Muscle of leg (tissue), 11 donors: ENCODE measurements around the gene PIAS1. TPM values are rescaled to one million over a fixed set of nuclear protein-coding genes. Genes with fewer than 3 reads are reported as not detected.
"Not testable (repeated sequence)": the region's sequence is repeated elsewhere in the genome, so short reads cannot be mapped to it uniquely, and the experiment has no call there.

Source experiments
- DNase-seq: peaks from one replicate; pipeline ENCODE4 v3.0.0; 2013
- H3K27ac ChIP-seq: one replicate; pipeline ENCODE4 v1.5.1; 2013; ENCODE audit warnings: mild to moderate bottlenecking, low read length, control low read depth
- H3K27me3 ChIP-seq: one replicate; pipeline ENCODE4 v1.6.1; 2013; ENCODE audit warnings: low read length; ENCODE audit not compliant: control insufficient read depth, insufficient read depth
- H3K36me3 ChIP-seq: one replicate; pipeline ENCODE4 v1.6.1; 2013; ENCODE audit warnings: low read length; ENCODE audit not compliant: control insufficient read depth, insufficient read depth
- H3K4me1 ChIP-seq: one replicate; pipeline ENCODE4 v1.6.1; 2013; ENCODE audit warnings: low read length; ENCODE audit not compliant: control insufficient read depth, insufficient read depth
- H3K4me3 ChIP-seq: one replicate; pipeline ENCODE4 v1.5.1; 2013; ENCODE audit warnings: low read length, control low read depth
- H3K9me3 ChIP-seq: replicated peaks from 2 replicates; pipeline ENCODE4 v1.6.1; 2013; ENCODE audit warnings: low read depth, low read length; ENCODE audit not compliant: control insufficient read depth
- WGBS: methylation state at CpG from one replicate; pipeline ENCODE4 v1.1.5; 2013; ENCODE audit warnings: missing lambda C conversion rate; ENCODE audit not compliant: insufficient coverage; 5-methylcytosine and 5-hydroxymethylcytosine counted together
- polyA plus RNA-seq, 8 donors: library from polyadenylated mRNA; unstranded; fragments of 120-200 nt; gene quantifications; one replicate each; pipeline versions ENCODE4 v1.2.1 to v1.2.3, GENCODE V29; 2013; ENCODE audit warnings: inconsistent platforms in 1 of 8, low replicate concordance in 1 of 8; ENCODE audit not compliant: insufficient read length in 8 of 8, insufficient read depth in 1 of 8
- total RNA-seq: library from RNA; stranded (reverse); fragments of 120-200 nt; gene quantifications from one replicate; pipeline ENCODE4 v1.2.4, GENCODE V29; 2013

PIAS1 gene
- total and polyA plus RNA-seq, 9 donors = 18.8 to 31.9 (median 24.2) TPM

DNA sequence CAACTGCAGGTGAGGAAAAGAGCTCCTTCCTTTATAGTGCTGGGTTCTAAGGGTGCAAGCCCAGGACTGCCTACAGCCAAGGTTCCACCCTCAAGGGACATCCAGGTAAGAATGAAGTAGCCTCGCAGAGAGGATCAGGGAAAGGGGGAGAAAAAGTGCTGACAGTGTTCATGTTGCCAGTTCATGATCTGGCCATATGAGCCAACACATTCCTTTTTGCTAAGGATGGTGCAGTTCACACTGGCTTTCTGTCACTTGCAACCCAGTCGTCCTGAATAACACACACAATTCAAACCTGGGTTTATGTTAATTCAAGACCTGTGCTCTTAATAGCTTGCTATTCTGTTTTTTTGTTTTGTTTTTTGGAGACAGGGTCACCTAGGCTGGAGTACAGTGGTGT, 166.4 kb downstream of the PIAS1 start:
- Histone ChIP-seq H3K4me1 (no peaks in the 10 kb centered on the region), H3K27me3 (no peaks in the 10 kb centered on the region), H3K4me3 (no peak overlapping the region), H3K9me3 (no peaks in the 10 kb centered on the region), H3K36me3 (peaks cover 13% of the 10 kb centered on the region), H3K27ac (no peak overlapping the region)
- DNase-seq = no peak
- WGBS = no CpG with 5 or more reads among the region's 2 CpGs

DNA sequence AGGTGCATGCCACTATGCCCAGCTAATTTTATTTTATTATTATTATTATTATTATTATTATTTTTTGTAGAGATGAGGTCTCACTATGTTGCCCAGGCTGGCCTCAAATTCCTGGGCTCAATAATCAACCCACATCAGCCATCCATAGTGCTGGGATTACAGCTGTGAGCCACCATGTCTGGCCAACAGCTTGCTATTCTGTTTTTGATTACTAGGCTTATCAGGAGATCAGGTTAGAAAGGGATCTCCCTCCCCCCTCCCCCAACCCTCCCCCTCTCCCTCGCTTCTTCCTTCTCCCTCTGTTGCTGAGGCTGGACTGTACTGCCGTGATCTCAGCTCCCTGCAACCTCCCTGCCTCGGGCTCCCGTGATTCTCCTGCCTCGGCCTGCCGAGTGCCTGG, 166.9 kb downstream of the PIAS1 start:
- WGBS = 92% methylated on average over 4 of the region's 6 CpGs

DNA sequence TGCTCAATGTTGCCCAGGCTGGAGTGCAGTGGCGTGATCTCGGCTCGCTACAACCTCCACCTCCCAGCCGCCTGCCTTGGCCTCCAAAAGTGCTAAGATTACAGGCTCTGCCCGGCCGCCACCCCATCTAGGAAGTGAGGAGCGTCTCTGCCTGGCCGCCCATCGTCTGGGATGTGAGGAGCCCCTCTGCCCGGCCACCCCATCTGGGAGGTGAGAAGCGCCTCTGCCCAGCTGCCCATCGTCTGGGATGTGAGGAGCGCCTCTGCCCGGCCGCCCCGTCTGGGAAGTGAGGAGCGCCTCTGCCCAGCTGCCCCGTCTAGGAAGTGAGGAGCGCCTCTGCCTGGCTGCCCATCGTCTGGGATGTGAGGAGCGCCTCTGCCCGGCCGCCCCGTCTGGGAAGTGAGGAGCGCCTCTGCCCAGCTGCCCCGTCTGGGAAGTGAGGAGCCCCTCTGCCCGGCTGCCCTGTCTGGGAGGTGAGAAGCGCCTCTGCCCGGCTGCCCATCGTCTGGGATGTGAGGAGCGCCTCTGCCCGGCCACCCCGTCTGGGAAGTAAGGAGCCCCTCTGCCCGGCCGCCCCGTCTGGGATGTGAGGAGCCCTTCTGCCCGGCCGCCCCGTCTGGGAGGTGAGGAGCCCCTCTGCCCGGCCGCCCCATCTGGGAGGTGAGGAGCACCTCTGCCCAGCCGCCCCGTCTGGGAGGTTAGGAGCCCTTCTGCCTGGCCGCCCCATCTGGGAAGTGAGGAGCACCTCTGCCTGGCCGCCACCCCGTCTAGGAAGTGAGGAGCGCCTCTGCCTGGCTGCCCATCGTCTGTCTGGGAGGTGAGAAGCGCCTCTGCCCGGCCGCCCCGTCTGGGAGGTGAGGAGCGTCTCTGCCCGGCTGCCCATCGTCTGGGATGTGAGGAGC, 167.7 kb downstream of the PIAS1 start:
- H3K27me3 ChIP-seq, H3K27ac ChIP-seq, H3K4me3 ChIP-seq, H3K4me1 ChIP-seq, DNase-seq, H3K9me3 ChIP-seq: not testable (repeated sequence)
- 84% methylated on average over 44 of the region's 55 CpGs for WGBS
- H3K36me3 ChIP-seq = peaks cover 13% of the 10 kb centered on the region

More for the DNA sequence above, 166.9 kb downstream of the PIAS1 start:
- no peak overlapping the region for H3K27ac ChIP-seq
- no peak for DNase-seq
- no peaks in the 10 kb centered on the region for H3K4me1 ChIP-seq
- H3K4me3 ChIP-seq = no peak overlapping the region
- no peaks in the 10 kb centered on the region for H3K9me3 ChIP-seq
- peaks cover 13% of the 10 kb centered on the region for H3K36me3 ChIP-seq
- H3K27me3 ChIP-seq = no peaks in the 10 kb centered on the region

DNA sequence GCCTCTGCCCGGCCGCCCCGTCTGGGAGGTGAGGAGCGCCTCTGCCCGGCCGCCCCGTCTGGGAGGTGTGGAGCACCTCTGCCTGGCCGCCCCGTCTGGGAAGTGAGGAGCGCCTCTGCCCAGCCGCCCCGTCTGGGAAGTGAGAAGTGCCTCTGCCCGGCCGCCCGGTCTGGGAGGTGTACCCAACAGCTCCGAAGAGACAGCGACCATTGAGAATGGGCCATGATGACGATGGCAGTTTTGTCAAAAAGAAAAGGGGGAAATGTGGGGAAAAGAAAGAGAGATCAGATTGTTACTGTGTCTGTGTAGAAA, 168.3 kb downstream of the PIAS1 start:
- not testable (repeated sequence) for H3K27ac ChIP-seq, DNase-seq, H3K4me3 ChIP-seq, H3K27me3 ChIP-seq, H3K9me3 ChIP-seq, H3K4me1 ChIP-seq
- H3K36me3 ChIP-seq = peaks cover 11% of the 10 kb centered on the region
- 91% methylated on average over 16 of the region's 18 CpGs for WGBS

GRCh38 chr15:68223171-68223570, 169.1 kb downstream of the PIAS1 start:
- WGBS = 90% methylated on average over 5 of the region's 6 CpGs
- DNase-seq = no peak
- Histone ChIP-seq H3K27me3 (no peaks in the 10 kb centered on the region), H3K4me1 (peaks cover 4% of the 10 kb centered on the region), H3K27ac (no peak overlapping the region), H3K9me3 (no peaks in the 10 kb centered on the region), H3K36me3 (peaks cover 8% of the 10 kb centered on the region), H3K4me3 (no peak overlapping the region)

DNA sequence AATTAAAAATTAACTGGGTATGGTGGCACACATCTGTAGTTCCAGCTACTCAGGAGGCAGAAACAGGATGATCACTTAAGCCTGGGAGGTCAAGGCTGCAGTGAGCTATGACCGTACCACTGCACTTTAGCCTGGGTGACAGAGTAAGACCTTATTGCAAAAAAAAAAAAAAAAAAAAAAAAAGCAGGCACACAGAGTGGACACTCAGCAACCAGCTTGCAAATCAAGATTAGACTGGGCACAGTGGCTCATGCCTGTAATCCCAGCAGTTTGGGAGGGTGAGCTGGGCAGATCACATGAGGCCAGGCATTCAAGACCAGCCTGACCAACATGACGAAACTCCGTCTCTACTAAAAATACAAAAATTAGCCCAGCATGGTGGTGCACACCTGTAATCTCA, 170.0 kb downstream of the PIAS1 start:
- H3K4me1 ChIP-seq = peaks cover 12% of the 10 kb centered on the region
- no peak overlapping the region for H3K27ac ChIP-seq
- DNase-seq = no peak
- H3K4me3 ChIP-seq = no peak overlapping the region
- WGBS = no CpG with 5 or more reads among the region's 3 CpGs
- H3K9me3 ChIP-seq = no peaks in the 10 kb centered on the region
- peaks cover 2% of the 10 kb centered on the region for H3K36me3 ChIP-seq
- H3K27me3 ChIP-seq = no peaks in the 10 kb centered on the region

GRCh38 chr15:68224546-68225250, 170.6 kb downstream of the PIAS1 start:
- Histone ChIP-seq H3K27ac (no peak overlapping the region), H3K9me3 (no peaks in the 10 kb centered on the region), H3K36me3 (no peaks in the 10 kb centered on the region), H3K4me3 (no peak overlapping the region), H3K4me1 (peaks cover 12% of the 10 kb centered on the region), H3K27me3 (no peaks in the 10 kb centered on the region)
- WGBS = no CpG with 5 or more reads among the region's 3 CpGs
- DNase-seq = no peak

GRCh38 chr15:68225442-68225841, 171.3 kb downstream of the PIAS1 start:
- H3K36me3 ChIP-seq, H3K27me3 ChIP-seq, H3K9me3 ChIP-seq, H3K27ac ChIP-seq, DNase-seq, H3K4me3 ChIP-seq: not testable (repeated sequence)
- H3K4me1 ChIP-seq = peaks cover 19% of the 10 kb centered on the region
- no CpG with 5 or more reads among the region's 4 CpGs for WGBS

DNA sequence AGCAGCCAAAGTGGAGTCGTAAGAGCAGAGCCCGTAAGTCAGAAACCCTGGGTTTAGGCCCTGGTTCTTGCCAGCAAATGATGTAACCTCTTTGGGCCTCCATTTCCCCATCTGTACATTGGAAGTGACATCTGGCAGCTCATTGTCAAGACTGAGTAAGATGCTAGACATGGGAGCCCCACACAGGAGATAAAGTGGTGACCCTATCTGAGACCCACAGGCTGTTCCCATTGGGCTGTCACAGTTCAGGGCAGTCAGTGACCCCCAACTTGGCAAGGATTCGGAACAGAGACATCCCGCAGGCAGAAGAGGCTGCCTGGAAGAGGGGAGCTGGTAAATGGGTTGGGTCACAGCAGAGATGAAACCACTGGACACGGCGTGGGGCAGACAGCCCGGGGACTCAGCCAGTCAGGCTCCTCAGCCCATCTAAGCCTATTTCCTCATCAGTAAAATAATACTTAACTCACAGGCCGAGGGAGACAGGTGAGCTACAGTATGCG, 173.6 kb downstream of the PIAS1 start:
- Histone ChIP-seq H3K4me3 (no peak overlapping the region), H3K27ac (no peak overlapping the region), H3K9me3 (no peaks in the 10 kb centered on the region), H3K36me3 (no peaks in the 10 kb centered on the region), H3K4me1 (peaks cover 21% of the 10 kb centered on the region), H3K27me3 (no peaks in the 10 kb centered on the region)
- 76% methylated on average over 8 of the region's 9 CpGs for WGBS
- DNase-seq = no peak

- no peaks in the 10 kb centered on the region for H3K36me3 ChIP-seq
- peak overlapping the region; percentile 65 for H3K4me3 ChIP-seq
- H3K4me1 ChIP-seq = peaks cover 21% of the 10 kb centered on the region
- no peak for DNase-seq
- 31% methylated on average over 22 of the region's 25 CpGs for WGBS
- no peak overlapping the region for H3K27ac ChIP-seq
- H3K9me3 ChIP-seq = no peaks in the 10 kb centered on the region
- H3K27me3 ChIP-seq = no peaks in the 10 kb centered on the region
Measured at GRCh38 chr15:68228143-68228970, 174.2 kb downstream of the PIAS1 start.
